Adrenal gland (tissue), 5 donors: ENCODE data around the gene XYLT1.

Source experiments
- POLR2A ChIP-seq, 2 donors: fragments of 450-650 bp; IDR thresholded peaks; one replicate each; pipeline ENCODE4 v1.6.1; 2017; ENCODE audit warnings: antibody characterized with exemption in 2 of 2, mild to moderate bottlenecking in 2 of 2, moderate library complexity in 1 of 2
- TF ChIP-seq, protein P1 (sequence below), 6 experiments: fragments of 450-650 bp in 4 of 6; fragments of 200-600 bp in 2 of 6; sonication (generic) in 1 of 6; IDR thresholded peaks; 1 replicate in 5 of 6; 2 replicates in 1 of 6; pipeline versions ENCODE4 v1.5.1 to v1.8.0; 2016 to 2021; ENCODE audit warnings: antibody characterized with exemption in 6 of 6, mild to moderate bottlenecking in 2 of 6, moderate library complexity in 1 of 6
- donor health status: DM: no; HTN: no; CAD: no.

DNA sequence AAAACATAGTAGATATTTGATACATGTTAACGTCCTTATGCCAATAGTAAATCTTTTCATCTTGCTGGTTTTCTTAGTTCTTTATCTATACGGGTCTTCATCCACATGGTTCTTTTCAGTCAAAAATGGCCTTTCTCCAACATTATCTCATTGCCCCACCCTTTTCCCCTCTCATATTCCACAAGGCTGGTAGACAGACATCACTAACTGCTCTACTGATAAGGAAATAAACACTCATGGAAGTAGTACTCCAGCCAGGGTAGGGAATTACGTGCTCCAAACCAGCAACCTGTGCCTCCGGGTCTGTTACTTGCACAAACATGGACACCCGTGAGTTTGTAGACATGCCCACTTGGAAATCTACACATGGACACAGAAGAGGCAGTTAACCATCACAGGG, 141.4 kb downstream of the XYLT1 start:
- TF ChIP-seq, protein P1, sequence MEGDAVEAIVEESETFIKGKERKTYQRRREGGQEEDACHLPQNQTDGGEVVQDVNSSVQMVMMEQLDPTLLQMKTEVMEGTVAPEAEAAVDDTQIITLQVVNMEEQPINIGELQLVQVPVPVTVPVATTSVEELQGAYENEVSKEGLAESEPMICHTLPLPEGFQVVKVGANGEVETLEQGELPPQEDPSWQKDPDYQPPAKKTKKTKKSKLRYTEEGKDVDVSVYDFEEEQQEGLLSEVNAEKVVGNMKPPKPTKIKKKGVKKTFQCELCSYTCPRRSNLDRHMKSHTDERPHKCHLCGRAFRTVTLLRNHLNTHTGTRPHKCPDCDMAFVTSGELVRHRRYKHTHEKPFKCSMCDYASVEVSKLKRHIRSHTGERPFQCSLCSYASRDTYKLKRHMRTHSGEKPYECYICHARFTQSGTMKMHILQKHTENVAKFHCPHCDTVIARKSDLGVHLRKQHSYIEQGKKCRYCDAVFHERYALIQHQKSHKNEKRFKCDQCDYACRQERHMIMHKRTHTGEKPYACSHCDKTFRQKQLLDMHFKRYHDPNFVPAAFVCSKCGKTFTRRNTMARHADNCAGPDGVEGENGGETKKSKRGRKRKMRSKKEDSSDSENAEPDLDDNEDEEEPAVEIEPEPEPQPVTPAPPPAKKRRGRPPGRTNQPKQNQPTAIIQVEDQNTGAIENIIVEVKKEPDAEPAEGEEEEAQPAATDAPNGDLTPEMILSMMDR (IDR thresholded peaks at IDR 0.05) = no peak
- no peak for TF ChIP-seq POLR2A (IDR thresholded peaks at IDR 0.05)
